Stimulated activated CD8-positive, alpha-beta memory T cell treated with anti-CD3 and anti-CD28 coated beads, Interleukin-15, amount 100 ng/mL, for 48 hours (primary cell): ENCODE measurements around the gene ZNF154.

ENCODE experiments used
- DNase-seq, 2 donors: peaks; one replicate each; pipeline ENCODE4 v3.0.0-alpha.2; 2020; ENCODE audit warnings: low read depth in 2 of 2

ZNF154 gene

DNA sequence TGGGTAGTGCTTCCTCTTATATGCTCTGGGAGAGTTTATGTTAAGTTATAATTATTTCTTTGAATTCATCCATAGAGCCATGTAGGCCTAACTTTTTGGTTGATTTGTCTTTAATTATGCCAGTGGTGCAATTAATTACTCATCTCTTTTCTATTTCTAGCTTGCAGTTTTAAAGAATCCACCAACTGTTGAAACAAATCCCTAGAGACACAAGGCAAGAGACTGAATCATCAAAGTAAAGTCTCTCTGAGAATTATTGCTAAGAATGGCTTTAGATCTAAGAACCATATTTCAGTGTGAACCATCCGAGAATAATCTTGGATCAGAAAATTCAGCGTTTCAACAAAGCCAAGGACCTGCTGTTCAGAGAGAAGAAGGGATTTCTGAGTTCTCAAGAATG lies 33.1 kb downstream of the ZNF154 start:
- no peak for DNase-seq

DNA sequence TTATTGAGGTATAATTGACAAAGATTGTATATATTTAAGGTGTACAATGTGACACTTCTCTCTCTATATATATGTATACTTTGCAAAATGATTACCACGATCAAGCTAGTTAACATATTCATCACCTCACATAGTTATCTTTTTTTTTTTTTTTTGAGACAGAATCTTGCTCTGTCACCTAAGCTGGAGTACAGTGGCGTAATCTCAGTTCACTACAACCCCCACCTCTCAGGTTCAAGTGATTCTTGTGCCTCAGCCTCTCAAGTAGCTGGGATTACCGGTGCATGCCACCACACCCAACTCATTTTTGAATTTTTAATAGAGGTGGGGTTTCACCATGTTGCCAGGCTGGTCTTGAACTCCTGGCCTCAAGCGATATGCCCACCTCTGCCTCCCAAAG lies 36.5 kb downstream of the ZNF154 start:
- DNase-seq: no peak

DNA sequence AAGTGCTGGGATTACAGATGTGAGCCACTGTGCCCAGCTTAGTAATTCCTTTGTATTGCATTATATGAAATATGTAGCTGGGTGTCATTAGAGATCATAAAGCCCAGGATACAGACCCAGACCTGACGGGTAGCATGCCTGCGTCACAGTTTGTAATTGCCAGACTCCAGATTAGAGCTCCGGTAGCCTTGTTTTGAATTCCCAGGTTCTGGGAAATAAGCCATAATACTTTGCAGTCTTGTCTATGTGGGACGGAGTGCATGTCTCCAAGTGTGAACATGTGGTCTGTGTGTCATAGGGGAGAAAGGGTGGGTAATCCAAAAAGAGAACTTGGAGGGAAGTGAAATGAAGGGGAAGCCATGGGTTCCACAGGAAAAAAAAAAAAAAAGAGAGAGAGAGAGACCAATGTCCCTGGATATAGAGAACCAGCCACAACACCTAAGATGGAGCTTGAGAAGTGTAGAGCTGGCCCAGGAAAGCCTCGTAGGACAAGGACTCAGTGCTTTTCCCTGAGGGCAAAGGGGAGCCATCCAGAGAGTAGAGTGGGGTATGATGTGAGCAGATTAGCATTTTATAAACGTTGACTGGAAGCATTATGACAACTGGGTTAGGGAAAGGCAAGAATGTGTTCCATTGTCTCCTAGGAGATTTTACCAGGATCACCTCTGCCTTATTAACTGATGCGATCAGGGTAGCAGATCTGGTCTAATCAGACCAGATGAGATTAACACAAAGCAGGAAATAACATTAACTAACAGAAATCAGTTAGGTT lies 37.7 kb downstream of the ZNF154 start:
- DNase-seq: no peak

DNA sequence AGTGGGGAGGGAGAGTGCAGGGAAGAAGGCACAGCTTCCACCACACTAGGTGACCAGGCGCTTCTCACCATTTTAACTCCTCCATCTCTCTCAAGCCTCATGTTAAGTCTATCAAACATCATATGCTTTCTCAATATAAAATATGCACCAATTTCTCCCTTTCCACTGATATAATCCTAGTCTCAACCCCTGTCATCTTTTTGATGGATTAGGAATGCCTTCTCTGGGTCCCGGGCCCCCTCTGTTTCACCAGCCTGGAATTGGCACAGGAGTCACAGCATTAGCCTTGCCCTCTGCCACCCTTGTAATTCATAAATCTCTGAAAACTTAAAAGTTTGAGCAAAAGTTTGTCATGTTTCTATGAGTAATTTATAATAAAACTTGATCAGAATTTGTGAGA lies 40.4 kb downstream of the ZNF154 start, which contains the start of gene ZSCAN4:
Gene ZSCAN4, plus strand, starts transcription at position 301 of the 400 bp plus-strand sequence. CDS start 7,211 bp downstream, outside the sequence.
- DNase-seq: no peak

DNA sequence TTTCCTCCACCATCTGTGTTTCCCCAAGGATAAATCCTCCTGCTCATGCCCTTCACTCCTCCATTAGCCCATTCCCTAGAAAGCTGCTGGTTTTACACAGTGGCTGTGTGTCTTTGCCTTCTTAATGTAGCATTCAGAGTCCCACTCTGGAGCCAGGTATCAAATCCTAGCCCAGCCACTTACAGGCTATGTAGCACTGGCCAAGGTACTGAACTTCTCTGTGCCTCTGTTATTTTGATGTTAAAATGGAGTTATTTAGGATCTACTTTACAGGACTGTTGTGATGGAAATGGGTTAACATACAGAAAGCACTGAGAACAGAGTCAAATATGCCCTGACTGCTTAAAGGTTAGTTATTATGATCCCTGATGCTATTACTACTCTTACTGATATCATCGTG lies 41.8 kb downstream of the ZNF154 start:
- DNase-seq: no peak

DNA sequence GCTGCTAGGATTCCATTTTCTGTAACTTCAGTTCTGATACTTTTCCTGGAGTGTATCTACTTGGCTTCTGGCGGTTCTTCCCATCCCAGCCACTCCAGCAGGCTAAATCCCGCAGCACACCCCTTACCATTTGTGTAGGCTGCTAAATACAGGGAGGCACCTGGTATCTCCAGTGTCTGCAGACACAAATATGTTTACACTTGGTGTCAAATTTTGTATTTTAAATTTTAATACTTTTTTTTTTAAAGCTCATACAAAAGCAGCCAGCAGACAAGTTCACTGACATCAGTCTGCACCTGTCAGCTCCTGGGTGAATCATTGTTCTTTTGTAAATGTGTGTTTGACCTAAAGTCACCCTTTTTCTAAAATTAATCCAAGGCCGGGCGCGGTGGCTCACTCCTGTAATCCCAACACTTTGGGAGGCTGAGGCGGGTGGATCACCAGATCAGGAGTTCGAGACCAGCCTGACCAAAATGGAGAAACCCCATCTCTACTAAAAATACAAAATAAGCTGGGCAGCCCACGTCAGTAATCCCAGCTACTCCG lies 43.7 kb downstream of the ZNF154 start:
- no peak for DNase-seq

DNA sequence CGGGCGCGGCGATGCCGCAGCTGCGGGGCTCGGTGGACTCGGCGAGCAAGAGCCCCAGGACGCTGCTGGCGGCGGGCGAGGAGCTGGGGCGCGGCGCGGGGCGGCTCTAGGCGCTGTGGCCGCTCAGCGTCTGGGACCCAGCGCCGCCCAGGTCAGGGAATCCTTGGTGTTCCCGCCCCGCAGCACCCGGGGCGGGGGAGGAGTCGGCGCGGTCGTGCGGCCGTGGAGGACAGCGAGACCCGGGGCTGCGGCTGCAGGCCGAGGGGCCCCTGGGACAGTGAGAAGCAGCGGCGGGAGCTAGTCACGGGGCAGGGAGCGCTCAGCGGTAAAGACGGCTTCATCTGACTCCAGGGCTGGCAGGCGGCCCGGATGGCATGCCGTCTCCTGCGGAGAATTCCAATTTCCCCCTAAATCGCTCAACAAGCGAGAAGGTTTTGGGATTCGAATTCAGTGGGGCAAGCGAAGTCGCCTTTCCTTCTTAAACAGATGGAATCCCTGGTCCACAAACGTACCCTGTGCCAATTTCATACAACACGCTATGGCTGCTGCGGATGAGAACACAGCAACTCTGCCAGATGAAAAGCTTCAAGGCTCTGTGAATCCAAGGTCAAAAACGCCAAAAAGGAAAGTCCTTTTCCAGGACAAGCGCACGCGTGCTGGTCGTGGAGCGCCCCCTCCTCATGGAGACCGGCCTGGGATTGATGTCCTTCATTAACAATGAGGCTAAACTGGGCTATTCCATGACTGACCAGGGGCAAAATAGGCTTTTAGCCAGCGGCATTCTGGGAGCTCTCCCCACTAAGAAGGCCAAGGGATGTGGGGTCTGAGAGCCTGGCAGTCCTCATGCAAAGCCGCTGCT lies 44.5 kb downstream of the ZNF154 start:
- DNase-seq: no peak

DNA sequence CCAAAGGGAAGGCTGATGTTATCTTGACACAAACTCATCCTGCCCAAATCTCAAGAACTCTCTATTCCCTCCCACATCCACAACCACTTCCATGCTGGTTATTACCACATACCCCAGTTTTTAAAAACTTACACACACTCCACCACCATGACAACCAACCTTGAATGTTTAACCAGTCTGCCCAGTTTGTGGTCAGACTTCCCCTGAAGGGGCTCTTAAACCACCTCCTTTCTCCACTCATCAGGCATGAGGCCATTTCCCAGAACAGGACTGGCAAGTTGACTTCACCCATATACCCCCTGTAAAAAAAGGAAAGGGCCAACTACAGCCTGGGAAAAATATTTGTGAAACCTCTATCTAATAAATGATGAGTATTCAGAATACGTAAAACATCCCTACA lies 52.7 kb downstream of the ZNF154 start:
- DNase-seq: no peak

DNA sequence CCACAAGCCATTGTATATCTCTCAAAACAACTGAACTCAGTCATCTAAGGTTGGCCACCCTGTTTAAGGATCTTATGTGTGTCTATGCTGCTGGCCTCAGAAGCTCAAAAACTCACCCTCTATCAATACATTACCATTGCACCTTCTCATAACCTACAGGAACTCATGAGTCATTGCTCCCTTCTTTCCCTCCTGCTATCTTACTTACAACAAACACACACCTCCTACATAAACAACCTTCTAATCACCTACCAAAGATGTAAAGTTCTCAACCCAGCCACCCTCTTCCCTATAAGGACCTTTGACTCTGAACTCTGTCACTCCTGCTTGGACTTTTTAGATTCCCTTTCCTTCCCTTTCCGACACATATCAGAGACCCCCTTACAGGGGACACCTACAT lies 53.6 kb downstream of the ZNF154 start:
- no peak for DNase-seq

DNA sequence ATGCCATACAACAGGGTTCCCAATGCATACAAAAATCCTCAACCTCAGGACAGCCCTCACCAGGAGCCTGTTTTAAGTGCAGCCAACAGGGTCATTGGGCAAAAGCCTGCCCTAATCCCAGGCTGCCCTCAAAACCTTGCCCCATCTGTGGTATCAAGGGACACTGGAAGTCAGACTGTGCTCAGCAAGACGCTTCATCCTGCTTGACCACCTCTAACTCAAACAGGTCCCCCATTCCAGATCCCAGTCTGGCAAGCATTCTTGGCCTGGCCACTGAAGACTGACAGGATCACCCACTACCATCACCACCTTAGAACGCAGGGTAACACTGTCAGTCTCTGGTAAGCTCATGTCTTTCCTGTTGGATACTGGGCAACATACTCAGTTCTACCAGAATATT lies 55.3 kb downstream of the ZNF154 start:
- DNase-seq: no peak

DNA sequence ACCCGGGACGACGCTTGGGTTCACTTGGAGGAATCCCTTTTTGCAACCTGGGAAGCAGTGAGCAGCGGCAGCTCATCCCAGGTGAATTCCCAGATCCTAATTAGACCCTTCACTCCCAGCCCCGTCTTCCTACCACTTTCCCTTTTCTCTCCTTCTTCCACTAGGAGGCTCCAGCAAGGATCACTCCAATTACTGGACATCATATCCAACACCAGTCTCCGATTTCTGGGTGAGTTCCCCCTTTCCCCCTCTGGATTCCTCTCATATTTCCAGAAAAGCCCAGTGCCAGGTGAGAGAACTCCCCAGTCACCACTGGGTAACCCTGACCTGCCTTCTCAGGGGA lies 57.4 kb downstream of the ZNF154 start:
- DNase-seq: no peak

DNA sequence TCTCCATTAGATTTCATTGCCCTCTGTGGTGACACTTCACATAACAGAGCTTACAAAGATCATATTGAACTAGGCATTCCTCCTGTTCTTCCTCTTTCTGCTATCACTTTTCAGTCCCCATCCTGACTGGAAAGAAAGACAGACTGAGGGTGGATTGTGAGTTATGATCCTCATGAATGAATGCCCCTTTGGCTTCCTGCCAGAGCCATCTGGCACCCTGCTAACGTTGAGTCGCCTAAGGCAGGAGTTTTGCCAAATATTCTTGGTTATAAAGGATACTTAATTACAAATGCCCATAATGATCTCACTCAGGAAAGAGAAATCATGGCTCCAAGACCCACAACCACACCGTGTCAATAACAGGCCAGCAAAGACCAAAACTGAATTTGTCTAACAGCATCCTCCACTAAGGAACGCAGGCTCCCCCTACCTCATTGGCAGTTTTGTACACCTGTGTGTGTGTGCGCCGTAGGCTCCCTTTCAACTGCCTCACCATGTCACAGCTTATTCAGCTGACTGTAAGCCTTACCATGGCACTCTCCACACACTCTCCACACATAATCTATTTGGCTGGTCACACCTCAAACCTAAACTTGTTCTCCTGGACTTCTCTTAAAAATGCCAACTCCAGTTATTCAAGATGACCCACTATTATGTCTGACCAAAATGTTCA lies 60.5 kb downstream of the ZNF154 start:
- no peak for DNase-seq
